MM.1S (cell line): Measurements from ENCODE around the gene HOXB7.

ENCODE experiments used
- EZH2phosphoT487 ChIP-seq: fragments of 300-600 bp; sonication (generic); IDR thresholded peaks from 2 replicates; pipeline ENCODE4 v1.6.1; 2018; ENCODE audit warnings: antibody characterized with exemption, low read length
- TF ChIP-seq, protein P1 (sequence below): fragments of 300-600 bp; sonication (generic); IDR thresholded peaks from 2 replicates; pipeline ENCODE4 v1.5.1; 2016; ENCODE audit warnings: antibody characterized with exemption, low read length, mixed read lengths

DNA sequence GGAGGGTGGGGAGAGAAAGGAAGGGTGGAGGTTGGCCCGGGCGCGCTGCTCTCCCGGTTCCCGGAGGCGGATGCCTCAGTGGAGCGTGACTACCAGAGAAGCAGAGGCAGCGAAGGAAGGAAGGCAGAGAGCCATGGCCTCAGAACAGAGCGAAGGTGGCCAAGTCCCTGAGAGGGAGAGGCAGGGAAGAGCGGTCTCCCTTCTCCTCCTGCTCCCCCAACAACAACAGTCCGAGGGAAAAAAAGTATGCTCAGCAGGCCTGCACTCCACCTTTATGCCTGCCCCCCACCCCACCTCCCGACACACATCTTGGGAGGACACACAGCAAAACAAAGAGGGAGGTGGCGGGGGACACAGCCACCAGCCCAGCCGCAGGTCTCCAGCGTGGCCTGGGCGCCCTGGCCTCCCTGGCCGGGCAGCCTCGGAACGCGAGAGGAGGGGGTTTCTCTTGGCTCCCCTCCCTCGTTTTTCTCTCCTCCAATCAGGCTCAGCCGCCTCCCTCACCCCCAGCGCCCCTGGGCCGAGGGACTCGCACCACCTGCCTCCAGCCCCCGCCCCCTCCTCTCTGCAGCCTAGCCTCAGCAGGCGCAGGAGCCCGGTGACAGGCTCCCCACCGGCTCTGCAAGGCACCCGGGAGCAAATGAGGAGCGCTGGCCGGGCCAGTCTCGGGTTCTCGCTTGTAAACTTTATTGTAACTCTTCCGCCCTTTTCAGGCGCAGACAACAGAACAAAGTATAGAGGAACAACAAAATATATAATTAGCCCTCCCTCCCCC, 1.1 kb upstream of the HOXB7 start:
- TF ChIP-seq, protein P1, sequence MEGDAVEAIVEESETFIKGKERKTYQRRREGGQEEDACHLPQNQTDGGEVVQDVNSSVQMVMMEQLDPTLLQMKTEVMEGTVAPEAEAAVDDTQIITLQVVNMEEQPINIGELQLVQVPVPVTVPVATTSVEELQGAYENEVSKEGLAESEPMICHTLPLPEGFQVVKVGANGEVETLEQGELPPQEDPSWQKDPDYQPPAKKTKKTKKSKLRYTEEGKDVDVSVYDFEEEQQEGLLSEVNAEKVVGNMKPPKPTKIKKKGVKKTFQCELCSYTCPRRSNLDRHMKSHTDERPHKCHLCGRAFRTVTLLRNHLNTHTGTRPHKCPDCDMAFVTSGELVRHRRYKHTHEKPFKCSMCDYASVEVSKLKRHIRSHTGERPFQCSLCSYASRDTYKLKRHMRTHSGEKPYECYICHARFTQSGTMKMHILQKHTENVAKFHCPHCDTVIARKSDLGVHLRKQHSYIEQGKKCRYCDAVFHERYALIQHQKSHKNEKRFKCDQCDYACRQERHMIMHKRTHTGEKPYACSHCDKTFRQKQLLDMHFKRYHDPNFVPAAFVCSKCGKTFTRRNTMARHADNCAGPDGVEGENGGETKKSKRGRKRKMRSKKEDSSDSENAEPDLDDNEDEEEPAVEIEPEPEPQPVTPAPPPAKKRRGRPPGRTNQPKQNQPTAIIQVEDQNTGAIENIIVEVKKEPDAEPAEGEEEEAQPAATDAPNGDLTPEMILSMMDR, result no peak
- no peak for TF ChIP-seq EZH2phosphoT487
